ENCODE data around the gene FH.

The FH gene

DNA sequence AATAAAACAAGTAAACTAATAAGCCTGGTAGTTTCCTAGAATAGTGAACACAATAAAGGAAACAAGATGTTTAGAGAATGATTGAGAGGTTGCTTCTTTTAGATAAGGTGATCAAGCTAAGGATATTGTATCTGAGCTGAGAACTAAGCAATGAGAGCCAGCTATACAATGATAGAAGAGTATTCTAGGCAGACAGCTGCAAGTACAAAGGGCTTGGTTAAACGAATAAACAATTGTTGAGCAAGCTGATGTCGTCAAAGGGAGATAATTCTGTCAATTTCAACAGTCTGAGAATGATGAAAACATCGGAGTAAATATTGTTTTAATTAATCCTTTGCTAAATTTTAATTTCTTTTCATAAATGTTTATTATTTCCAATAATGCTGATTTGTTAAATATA, 5.5 kb upstream of the FH start:
- DNase-seq (ENCODE audit: low spot score) = no peak

DNA sequence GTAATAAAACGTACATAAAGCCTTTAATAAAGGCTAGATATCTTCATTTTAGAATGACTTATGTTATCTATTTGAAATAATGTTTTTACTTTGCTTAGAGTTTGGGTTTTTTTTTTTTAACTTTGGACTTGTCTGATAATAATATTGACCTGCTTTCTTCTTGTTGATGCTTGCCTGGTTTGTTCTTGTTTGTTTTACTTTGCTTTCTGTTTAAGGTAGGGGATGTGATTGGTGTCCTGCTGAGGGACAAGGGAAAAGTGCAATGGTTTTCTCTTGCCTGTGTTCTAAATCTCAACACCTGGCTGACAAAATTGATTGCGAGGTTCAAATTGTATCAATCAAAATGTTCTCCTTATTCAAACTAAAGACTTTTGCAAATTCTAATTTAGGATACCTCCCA, 2.2 kb upstream of the FH start:
- no peak for DNase-seq (ENCODE audit: low spot score)

DNA sequence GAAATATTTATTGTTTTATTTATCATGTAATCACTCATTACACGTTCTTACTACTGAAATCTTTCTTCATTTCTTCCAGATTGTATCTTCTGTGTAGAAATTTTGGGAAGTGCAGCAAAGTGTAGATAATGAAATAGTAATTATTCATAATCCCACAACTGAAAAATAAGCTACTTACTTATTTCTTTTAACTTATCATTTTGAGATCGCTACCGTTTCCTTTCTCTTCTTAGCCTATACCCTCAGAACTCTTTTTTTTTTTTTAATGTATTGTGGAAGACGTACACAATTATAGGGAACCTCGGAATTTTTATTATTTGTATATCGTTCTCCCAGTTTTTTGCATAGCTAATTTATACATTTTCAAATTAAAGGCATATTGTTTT, 518 bp upstream of the FH start:
- no peak for DNase-seq (ENCODE audit: low spot score)

DNA sequence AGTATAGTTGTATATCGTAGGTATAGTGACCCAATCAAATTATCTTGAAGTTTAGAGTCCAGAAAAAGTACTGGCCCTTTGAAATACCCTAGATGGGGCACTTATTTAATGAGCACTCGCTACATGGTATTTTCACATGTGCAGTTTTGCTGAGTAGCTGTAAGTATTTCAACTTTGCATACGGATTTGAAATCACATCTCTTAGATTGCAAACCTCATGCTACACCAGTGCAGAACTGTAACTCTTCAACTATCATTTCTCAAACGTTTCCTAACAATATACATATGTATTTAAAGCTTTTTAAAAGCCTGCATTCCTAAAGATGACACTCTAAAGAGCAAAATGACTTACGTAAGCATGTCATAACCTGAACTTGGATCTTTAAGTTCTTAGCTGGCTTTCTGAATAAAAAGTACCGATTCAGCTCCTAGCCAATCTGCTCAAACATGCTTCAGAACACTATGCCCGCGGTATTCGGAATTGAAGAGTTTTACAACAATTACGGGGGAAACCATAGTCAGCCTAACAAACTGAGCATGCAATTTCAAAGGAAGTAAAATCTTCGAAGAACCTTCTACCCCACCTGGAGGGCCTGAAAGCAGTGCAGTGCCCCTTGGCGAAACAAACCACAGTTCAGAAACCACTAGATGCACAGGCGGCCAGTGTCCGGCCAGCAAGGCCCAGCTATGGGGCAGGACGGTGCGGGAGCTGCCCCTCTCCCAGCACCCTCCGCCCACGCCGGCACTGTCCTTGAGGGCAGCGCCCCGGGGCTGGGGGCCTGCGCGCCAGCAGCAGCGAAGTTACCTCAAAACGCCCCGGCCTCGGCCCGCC, 863 bp downstream of the FH start:
- DNase-seq (ENCODE audit: low spot score) = peak; percentile 4

DNA sequence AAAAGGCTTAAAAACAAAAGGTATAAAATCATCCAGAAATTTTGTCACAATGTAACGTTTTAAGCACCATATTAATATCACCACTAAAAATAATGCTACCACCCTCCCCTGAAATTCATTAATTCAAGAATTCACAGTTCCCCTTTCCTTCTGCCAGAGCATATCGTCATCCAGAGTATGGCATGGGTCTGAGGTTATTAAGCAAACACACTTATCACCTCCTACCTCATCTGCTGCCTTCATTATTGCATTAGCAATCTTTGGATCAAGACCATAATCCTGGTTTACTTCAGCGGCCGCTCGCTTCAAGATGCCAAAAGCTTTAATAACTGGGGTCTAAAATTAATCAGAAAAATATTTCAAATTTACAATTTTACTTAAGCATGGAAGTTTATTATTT, 6.2 kb downstream of the FH start:
- DNase-seq (ENCODE audit: low spot score) = no peak

DNA sequence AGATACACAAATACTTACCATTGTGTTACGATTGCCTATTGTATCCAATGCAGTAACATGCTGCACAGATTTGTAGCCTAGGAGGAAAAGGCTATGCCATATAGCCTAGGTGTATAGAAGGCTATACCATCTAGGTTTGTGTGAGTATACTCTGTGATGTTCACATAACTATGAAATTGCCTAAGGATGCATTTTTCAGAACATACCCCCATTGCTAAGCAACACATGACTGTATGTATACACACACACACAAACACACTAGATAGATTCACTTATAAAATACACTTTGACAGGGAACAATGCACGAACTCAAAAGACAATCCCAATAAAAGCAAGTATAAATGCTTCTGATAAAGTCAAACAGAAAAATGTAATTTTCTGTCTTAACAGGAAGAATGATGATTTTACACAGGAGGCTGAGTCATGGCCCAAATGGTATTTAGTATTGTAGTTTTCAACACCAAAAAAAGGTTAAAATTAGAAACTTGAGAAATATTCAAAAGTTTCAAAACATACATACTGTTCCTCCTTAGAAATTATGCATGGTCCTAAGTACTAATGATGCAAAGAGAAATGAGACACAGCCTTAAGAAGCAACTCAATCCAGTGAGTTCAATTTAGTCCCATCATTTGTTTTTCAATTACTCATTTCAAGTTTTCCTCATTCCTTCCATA, 12.2 kb downstream of the FH start:
- DNase-seq (ENCODE audit: low spot score) = no peak

DNA sequence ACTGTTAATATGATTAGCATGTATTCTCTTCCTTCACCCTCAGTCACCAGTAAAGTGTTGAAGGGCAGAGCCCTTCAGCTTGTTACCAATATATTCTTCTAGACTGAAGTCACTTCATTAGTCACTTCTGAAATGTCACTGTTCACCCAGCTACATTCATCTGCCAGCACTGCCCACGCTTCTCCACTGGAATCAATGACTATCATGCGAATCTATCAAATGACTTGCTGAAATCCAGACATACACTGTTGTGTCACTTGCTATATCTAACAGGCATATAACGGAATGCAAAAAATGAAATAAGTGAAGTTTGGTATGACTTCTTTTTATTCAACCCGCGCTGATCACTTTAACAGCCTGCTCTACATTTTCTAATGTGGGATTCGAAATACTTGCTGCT, 16.1 kb downstream of the FH start:
- DNase-seq (ENCODE audit: low spot score) = no peak

DNA sequence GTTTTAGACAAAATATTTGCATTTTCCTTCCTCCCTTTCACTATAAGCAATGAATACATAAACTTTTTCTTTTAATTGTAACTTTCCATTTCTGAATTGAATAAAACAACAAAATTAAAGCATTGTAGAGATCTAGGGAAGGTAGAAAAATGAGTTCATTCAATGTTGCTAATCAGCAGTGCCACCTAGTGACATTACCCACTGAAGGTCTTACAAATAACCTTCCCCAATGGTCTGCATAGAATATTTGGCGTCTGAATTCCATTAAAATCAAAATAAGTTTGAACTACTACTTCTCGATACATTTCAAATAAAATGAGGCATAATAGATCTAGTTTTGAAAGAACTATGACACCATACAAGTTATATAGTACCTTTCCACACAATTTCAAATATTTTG, 19.6 kb downstream of the FH start:
- DNase-seq (ENCODE audit: low spot score) = peak; percentile 29

DNA sequence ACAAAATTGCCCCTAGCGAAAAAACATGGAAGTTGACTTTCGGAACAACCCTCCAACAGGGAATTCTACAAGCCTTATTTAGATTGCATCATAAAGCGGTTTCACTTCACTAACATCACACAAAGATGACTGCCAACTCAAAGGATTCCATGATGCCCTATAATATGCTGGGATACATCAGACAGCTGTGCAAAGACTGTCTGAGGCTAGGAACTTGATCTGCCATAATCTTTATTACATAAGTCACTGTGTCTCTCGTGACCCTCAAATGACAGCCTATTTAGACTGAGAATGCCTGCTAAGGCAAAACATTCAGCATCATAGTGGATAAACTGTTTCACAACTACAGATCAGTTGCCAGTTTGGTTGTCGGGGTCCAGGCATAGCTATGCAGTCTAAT, 23.8 kb downstream of the FH start:
- no peak for DNase-seq (ENCODE audit: low spot score)

DNA sequence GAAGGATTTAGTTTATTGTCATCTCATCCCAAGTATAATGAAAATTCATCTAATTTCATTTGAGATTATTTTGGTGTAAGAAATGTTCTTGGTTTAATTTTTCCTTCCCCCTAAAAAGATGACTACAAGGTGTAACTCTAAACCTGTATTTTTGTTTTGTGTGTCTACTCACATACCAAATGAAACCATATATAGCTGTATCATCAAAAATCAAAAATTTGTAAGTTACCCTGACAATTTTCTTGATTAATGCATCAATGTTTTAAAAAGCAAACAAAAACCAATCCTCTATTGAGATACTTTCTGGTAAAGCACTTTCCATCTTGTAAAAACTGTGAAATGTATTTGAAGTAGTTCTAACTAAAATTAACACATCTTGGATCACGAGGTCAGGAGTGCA, 30.8 kb downstream of the FH start:
- no peak for DNase-seq (ENCODE audit: low spot score)

DNA sequence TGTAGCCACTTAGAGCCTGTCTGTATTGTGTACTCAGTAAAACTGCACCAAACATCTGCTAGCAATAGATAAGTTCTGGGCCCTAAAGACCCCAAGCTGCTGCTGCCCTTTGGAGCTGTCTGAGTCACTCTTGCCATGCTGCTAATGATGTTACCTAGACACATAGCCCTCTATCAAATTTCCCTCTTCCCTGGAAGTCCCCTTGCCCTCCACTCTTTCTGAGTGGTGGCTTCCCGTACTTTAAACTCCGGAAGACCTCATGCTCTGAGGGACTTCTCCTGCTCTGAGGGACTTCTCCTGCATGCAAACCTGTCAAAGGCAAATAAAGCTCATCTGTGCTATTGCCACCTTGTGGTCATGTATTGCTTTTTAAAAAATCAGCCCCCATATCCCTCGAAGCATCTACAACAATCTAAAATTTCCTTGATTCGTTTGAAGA, 34.0 kb downstream of the FH start:
- peak; percentile 24 for DNase-seq (ENCODE audit: low spot score)

DNA sequence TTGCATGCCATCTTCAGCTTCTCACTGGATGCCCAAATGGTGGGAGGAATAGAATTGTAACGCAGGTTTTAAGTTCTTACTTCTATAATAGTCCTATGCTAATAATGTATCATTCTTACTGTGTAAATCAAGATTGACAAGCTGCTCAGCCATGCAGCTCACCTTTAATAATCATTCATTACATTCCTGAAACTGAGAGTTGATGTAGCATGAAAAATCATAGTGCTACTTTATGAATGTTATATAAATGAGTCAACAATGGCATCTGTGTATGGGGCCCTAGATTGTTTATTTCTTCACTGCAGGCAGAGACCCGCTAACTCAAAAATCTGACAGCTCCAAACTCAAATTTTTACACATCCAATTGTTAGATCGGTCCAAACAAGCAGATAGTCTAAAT, 34.4 kb downstream of the FH start:
- no peak for DNase-seq (ENCODE audit: low spot score)

DNA sequence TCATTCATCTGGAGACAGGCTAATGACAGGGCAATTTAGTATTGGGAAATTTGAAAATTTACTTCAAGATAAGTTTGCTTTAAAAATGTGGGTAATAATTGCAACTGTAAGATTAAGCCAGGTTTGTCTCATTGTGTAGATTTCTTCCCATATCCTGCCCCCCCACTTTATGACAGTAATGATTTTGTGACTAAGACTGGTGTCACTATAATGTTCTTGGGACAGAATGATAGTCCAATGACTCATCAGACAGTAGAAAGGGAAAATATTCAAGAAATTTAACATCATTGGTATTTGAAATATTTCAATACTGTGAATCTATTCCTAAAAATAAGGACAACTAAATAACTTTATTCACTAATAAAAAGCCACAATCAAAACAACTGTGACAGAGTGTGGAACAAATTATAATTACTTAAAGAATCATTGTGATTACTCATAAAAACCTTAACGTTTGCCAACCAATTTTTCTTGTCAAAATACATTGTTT, 36.7 kb downstream of the FH start:
- no peak for DNase-seq (ENCODE audit: low spot score)

DNA sequence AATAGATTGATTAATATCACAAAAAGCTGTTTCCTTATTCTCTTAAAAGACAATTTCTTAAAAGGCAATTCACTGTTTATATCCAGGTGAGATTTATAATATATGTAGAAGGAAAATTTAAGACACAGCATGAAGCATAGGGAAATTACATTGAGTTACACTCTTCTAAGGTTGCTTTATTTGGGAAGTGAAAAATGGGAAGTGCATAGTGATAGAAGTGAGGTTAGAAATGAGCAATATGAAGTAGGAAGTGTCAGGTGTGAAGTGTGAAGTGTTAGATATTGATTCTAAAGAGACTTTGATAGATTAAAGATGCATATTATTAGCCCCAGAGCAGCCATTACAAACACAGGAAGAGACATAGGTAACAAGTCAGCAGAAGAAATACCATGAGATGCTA, 40.3 kb downstream of the FH start:
- DNase-seq (ENCODE audit: low spot score) = no peak

DNA sequence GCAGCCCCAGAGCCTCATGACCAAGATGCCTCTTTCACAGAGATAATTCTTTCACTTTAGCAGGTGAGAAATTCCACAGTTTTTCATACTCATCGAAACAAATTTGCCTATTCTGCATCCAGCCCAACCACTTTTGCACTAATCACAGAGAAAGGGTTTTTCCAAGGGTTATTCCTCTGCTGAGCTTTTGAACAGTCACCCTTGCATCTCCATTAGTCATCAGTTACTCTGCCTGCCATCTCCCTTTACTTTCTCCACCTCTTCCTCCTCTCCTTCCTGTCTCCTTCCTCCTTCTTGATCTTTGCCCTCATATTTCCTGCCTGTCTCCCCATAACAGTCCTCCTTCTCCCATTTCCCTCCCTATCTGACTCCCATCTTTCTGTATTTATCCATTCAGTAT, 43.9 kb downstream of the FH start:
- no peak for DNase-seq (ENCODE audit: low spot score)

DNA sequence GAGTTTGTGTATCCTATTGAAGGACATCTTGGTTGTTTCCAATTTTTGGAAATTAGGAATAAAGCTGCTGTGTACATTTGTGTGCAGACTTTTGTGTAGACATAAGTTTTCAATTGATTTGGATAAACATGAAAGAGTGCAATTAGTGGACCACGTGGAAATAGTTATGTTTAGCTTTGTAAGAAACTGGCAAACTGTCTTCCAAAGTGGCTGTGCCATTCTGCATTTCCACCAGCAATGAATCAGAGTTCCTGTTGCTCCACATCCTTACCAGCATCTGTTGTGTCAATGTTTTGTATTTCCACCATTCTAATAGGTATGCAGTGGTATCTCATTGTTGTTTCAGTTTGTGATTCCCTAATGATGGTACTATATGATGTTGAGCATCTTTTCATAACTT, 46.5 kb downstream of the FH start:
- no peak for DNase-seq (ENCODE audit: low spot score)

DNA sequence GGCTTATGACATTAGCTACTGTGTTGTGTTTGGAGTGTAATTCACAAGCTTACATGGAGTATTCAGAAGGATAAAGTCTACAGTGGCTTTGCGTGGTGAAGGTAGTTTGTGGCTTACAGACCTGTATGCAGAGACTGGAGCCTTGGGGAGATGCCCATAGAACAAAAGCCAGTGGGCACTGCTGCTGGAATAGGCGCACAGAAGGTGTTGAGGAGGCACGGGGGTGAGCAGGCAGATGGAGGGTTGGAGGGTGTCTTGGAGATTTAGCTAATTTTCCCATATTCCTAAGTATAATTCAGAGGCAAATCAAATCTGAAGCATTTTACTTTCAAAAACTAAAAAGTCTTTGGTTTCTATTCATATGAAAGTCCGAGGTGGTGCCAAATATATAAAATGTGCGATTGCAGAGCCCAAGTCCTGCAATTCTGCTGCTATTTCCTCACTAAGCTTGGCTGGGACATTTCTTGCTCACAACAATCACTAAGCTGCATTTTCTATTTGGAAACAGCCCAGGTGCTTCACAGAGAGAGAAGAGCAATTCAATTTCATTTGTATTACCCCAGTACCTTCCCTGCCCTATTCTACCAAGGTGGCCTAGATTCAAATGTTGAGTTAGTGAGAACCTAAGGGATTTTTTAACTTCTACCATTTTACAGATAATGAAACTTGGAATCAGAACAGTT, 48.5 kb downstream of the FH start:
- no peak for DNase-seq (ENCODE audit: low spot score)

DNA sequence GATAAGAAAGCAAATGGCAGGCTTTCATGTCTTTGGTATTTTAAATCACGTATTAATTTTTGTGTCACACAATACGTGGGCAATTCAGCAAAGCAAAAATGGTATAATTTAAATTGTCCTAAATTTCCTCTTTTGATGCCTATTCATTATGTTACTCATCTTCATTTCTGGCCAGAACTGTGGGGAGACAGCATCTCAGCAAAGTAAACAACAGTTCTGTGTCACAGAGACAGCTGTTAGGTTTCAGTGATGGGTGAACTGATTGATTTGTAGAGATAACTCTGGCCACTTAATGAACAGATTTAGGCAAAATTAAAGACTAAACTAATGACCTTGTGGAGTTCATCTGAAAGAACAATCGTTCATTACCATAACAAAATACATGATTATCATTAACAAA, 49.2 kb downstream of the FH start:
- DNase-seq (ENCODE audit: low spot score) = no peak

DNA sequence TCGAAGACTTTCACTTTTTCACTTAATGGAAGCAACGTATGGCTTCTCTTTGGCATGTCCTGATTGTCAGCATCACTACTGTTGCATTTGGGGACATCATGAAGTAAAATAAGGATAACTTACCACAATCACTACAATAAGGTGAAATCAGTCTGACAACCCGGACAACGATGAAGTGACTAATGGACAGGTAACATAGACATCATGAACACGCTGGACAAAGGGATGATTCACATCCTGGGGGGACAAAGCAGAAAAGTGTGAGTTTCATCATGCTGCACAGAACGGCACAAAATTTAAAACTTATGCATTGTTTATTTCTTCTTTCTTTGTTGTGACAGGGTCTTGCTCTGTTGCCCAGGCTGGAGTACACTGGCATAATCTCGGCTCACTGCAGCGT, 53.9 kb downstream of the FH start:
- no peak for DNase-seq (ENCODE audit: low spot score)

DNA sequence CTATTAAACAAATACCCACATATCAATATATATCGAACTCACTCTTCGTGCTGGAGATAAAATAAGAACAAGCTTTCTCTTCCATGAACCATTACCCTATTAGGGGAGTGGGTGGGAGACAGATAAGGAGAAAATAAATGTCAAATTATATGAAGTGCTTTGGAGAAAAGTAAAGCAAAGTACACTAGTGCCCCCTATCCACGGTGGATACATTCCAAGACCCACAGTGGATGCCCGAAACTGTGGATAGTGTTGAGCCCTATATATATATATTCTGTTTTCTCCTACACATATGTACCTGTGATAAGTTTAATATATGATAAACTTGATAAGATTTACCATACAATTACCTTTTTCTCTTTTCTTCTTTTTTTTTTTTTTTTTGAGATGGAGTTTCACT, 54.6 kb downstream of the FH start:
- no peak for DNase-seq (ENCODE audit: low spot score)

DNA sequence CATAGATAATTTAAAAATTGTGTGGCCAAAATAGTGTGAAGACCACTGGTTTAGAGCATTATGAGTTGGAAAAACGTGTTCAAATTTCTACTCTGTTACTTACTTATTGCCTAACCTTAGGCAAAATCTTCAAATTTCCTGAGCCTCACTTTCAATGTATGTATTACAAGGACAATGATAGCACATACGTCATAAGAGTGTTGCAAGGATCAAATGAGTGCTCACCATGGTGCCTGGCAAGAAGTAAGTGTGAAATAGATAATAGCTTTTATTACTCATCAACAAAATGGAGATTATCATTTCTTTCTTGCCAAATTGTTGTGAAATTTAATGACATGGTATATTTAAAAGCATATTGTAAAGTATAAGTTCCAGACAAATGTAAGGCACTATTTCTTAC, 57.2 kb downstream of the FH start:
- no peak for DNase-seq (ENCODE audit: low spot score)

DNA sequence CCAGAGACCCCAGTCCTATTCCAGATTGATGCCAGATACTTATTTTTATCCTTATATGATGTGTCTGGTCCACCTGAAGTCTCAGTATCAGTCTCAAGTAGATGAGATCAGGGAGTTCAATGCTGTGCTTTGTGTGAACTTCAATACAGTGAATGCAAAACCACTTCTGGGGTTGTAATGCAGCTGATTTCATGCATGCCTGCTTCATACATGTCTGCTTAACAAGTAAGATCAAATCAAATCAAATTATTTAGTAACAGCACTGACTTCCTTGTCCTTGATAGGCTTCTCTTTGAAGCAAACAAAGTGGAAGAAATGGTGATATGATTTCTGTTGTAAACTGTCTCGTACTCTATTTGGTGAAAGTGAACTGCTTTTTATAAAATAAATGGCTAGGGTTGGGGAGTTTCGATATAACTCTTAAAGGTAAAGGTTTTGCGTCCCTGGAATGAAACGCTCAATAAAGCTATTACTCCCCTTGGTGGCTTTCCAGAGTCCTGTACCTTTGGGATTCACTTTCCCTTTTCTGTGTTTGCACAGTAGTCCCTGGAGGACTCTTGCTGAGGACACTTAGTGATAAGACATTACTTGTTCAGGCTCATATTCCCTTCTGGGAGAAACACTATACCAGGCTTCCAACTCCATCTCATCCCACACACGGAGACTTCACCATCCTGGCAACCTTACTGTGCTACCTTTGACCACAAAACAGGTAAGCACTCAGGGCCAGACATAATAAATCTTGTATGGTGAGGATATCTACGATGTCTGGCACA, 59.3 kb downstream of the FH start:
- no peak for DNase-seq (ENCODE audit: low spot score)
